ENCODE measurements around the gene SHQ1. TPM values are rescaled to one million over a fixed set of nuclear protein-coding genes. Genes with fewer than 3 reads are reported as not detected.

Gene SHQ1
- total RNA-seq, 4 donors from 2014 or later, result 8.7 to 19.9 (median 12.4) TPM

Other genes with a start within 250 kb of the SHQ1 start
- 1 to 10 TPM; 5.0 to 9.8 (median 7.6) TPM for gene GXYLT2, start 39.6 kb upstream of the SHQ1 start, total RNA-seq
- gene PPP4R2, start 148.4 kb upstream of the SHQ1 start, total RNA-seq, result 10 to 100 TPM; 24.6 to 60.6 (median 33.9) TPM
- 1 to 10 TPM; 1.0 to 2.8 (median 2.4) TPM for gene EBLN2, start 213.2 kb upstream of the SHQ1 start, total RNA-seq

All from esophagus muscularis mucosa (tissue), 4 donors.